Keratinocyte (primary cell): ENCODE data around the gene MIDN. TPM values are rescaled to one million over a fixed set of nuclear protein-coding genes. Genes with fewer than 3 reads are reported as not detected.
A peak's percentile ranks its signal among the peaks of the same experiment; 100 is the strongest.

ENCODE experiments used
- DNase-seq: peaks from one replicate; pipeline ENCODE4 v3.0.0-alpha.2; 2011; ENCODE audit warnings: low read depth, missing footprints, low spot score
- FAIRE-seq: peaks from 2 replicates; lab custom pipeline; 2011; peaks lifted over from hg19 to GRCh38; lab: Jason Lieb, UNC
- H2AFZ ChIP-seq: 2 replicates; pipeline ENCODE4 v1.6.0; 2012; ENCODE audit warnings: low read length, control low read depth, inconsistent platforms; ENCODE audit not compliant: control insufficient read depth
- H3K27ac ChIP-seq: 2 replicates; pipeline ENCODE4 v1.5.1; 2011; ENCODE audit warnings: low read length; ENCODE audit not compliant: control insufficient read depth, insufficient read depth
- H3K27me3 ChIP-seq: 3 replicates; pipeline ENCODE4 v1.6.0; 2011; ENCODE audit warnings: low read length; ENCODE audit not compliant: control insufficient read depth, insufficient read depth; ENCODE audit errors: extremely low read depth
- H3K36me3 ChIP-seq, 2 experiments: 2 replicates in 1 of 2; 3 replicates in 1 of 2; pipeline ENCODE4 v1.5.1; 2011; ENCODE audit warnings: low read length in 2 of 2, mild to moderate bottlenecking in 1 of 2; ENCODE audit not compliant: control insufficient read depth in 2 of 2, insufficient read depth in 2 of 2; ENCODE audit errors: extremely low read depth in 1 of 2
- H3K4me1 ChIP-seq: 3 replicates; pipeline ENCODE4 v1.5.1; 2011; ENCODE audit warnings: low read length; ENCODE audit not compliant: control insufficient read depth, insufficient read depth; ENCODE audit errors: extremely low read depth
- H3K4me2 ChIP-seq: 3 replicates; pipeline ENCODE4 v1.6.0; 2011; ENCODE audit warnings: low read depth, low read length; ENCODE audit not compliant: control insufficient read depth, insufficient read depth; ENCODE audit errors: extremely low read depth
- H3K4me3 ChIP-seq, 3 experiments: fragments of 200-600 bp in 1 of 3; sonication (generic) in 1 of 3; 2 replicates in 2 of 3; 3 replicates in 1 of 3; pipeline ENCODE4 v1.5.1; 2011 to 2016; ENCODE audit warnings: low read length in 3 of 3, mild to moderate bottlenecking in 3 of 3, control low read depth in 2 of 3, inconsistent platforms in 1 of 3, low read depth in 1 of 3, mixed read lengths in 1 of 3, mixed run types in 1 of 3, moderate library complexity in 1 of 3; ENCODE audit not compliant: control insufficient read depth in 2 of 3, insufficient read depth in 2 of 3; ENCODE audit errors: extremely low read depth in 1 of 3
- H3K79me2 ChIP-seq: 2 replicates; pipeline ENCODE4 v1.6.0; 2012; ENCODE audit warnings: low read length; ENCODE audit not compliant: control insufficient read depth, insufficient read depth
- H3K9ac ChIP-seq: 3 replicates; pipeline ENCODE4 v1.6.0; 2011; ENCODE audit warnings: low read length; ENCODE audit not compliant: control insufficient read depth, insufficient read depth; ENCODE audit errors: extremely low read depth
- H3K9me1 ChIP-seq: 3 replicates; pipeline ENCODE4 v1.6.0; 2011; ENCODE audit warnings: low read length; ENCODE audit not compliant: control insufficient read depth, insufficient read depth; ENCODE audit errors: extremely low read depth
- H3K9me3 ChIP-seq: 2 replicates; pipeline ENCODE4 v1.5.1; 2012; ENCODE audit warnings: low read depth, low read length; ENCODE audit not compliant: control insufficient read depth
- H4K20me1 ChIP-seq: 3 replicates; pipeline ENCODE4 v1.6.0; 2011; ENCODE audit warnings: low read length; ENCODE audit not compliant: control insufficient read depth, insufficient read depth; ENCODE audit errors: extremely low read depth
- EZH2 ChIP-seq: IDR thresholded peaks from one replicate; pipeline ENCODE4 v1.6.1; 2012; ENCODE audit warnings: inconsistent platforms, mild to moderate bottlenecking, low read length, moderate library complexity
- dilution Hi-C: fragments of 300-500 bp; cut with MboI; formaldehyde crosslinking; loops from one replicate; pipeline ENCODE4 v1.7.0; 2020; ENCODE audit warnings: low sequenced_read_pairs; ENCODE audit not compliant: extremely low pct_ligation_motif_present
- polyA plus RNA-seq, 5 experiments: library from polyadenylated mRNA; depleted of rRNA in 3 of 5; stranded (reverse) in 3 of 5; stranded (forward) in 1 of 5; unstranded in 1 of 5; fragments of >200 nt; gene quantifications; 1 replicate in 1 of 5; 2 replicates in 3 of 5; 3 replicates in 1 of 5; pipeline versions ENCODE4 v1.2.1 to v1.2.3, GENCODE V29; 2011 to 2012; ENCODE audit warnings: missing spikeins in 2 of 5, low read depth in 1 of 5, low replicate concordance in 1 of 5
- TF ChIP-seq, protein P1 (sequence below), 3 experiments: IDR thresholded peaks in 1 of 3; conservative IDR thresholded peaks in 1 of 3; optimal IDR thresholded peaks in 1 of 3; 2 replicates in 2 of 3; 3 replicates in 1 of 3; pipeline versions ENCODE3 to v1.5.1; 2011; ENCODE audit warnings: low read length in 3 of 3, mild to moderate bottlenecking in 3 of 3, moderate library complexity in 2 of 3, control low read depth in 1 of 3, inconsistent platforms in 1 of 3; ENCODE audit not compliant: insufficient read depth in 2 of 3; ENCODE audit errors: extremely low read depth in 1 of 3

MIDN gene
- polyA plus RNA-seq, 1 donor (not counting 4 experiments of a cell fraction or from before 2014, with no cell fraction given) = 4.7 TPM

DNA sequence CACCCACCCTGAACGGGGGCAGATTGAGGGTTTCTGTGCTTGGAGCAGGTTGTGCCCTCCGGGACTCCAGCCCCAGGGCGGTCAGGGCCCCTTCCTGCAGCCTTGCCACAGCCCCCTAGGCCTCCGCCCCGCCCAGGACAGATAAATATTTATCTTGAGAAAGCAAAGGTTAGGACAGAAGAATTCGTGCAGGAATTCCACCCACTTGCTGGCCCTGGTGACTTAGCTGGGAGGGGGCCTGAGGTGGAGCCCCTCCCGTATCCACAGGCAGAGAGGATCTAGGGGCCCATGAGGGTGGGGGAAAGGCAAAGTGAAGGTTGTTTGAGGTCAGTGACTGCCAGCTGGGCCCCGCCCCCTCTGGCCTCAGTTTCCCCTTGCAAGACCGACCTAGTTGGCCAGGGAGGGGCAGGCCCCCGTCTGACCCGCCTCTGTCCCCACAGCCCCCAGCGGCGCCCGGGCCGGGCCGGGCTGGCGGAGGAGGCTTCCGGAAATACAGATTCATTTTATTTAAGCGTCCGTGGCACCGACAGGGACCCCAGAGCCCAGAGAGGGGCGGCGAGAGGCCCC lies 5.2 kb downstream of the MIDN start:
- H4K20me1 ChIP-seq = peaks cover 14% of the 10 kb centered on the region
- no peak for TF ChIP-seq EZH2
- TF ChIP-seq, protein P1, sequence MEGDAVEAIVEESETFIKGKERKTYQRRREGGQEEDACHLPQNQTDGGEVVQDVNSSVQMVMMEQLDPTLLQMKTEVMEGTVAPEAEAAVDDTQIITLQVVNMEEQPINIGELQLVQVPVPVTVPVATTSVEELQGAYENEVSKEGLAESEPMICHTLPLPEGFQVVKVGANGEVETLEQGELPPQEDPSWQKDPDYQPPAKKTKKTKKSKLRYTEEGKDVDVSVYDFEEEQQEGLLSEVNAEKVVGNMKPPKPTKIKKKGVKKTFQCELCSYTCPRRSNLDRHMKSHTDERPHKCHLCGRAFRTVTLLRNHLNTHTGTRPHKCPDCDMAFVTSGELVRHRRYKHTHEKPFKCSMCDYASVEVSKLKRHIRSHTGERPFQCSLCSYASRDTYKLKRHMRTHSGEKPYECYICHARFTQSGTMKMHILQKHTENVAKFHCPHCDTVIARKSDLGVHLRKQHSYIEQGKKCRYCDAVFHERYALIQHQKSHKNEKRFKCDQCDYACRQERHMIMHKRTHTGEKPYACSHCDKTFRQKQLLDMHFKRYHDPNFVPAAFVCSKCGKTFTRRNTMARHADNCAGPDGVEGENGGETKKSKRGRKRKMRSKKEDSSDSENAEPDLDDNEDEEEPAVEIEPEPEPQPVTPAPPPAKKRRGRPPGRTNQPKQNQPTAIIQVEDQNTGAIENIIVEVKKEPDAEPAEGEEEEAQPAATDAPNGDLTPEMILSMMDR (optimal IDR thresholded peaks at IDR 0.05 in 1 of 3, IDR thresholded peaks at IDR 0.05 in 1 of 3, conservative IDR thresholded peaks at IDR 0.05 in 1 of 3; ENCODE audit: extremely low read depth in 1 of 3, insufficient read depth in 2 of 3, low read length in 3 of 3) = no peak
- peak overlapping the region; percentile 73 for H3K4me2 ChIP-seq
- H3K27ac ChIP-seq = peak overlapping the region; percentile 71
- H3K9me1 ChIP-seq = no peaks in the 10 kb centered on the region
- peaks cover 28 to 48% of the 10 kb centered on the region in 2 experiments for H3K36me3 ChIP-seq
- dilution Hi-C loops = no loop called here
- peaks cover 22% of the 10 kb centered on the region for H3K4me1 ChIP-seq
- no peak for DNase-seq
- H3K4me3 ChIP-seq = peak overlapping the region; percentile 51 to 87 (median 57)
- no peak for FAIRE-seq
- H3K79me2 ChIP-seq = peaks cover 56% of the 10 kb centered on the region
- no peaks in the 10 kb centered on the region for H3K27me3 ChIP-seq
- no peak overlapping the region for H2AFZ ChIP-seq
- no peaks in the 10 kb centered on the region for H3K9me3 ChIP-seq
- peak overlapping the region; percentile 64 for H3K9ac ChIP-seq

DNA sequence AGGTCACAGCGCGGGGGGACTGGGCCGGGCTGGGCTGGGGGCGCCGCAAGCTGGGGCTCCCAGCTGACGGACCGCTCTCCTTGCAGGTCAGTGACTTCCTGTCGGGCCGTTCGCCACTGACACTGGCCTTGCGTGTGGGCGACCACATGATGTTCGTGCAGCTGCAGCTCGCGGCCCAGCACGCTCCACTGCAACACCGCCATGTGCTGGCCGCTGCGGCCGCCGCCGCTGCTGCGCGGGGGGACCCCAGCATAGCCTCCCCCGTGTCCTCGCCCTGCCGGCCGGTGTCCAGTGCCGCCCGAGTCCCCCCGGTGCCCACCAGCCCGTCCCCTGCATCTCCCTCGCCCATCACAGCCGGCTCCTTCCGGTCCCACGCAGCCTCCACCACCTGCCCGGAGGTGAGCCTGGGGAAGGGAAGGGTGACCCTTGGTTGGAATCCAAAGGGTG lies 5.7 kb downstream of the MIDN start:
- FAIRE-seq (no peak), DNase-seq (no peak)
- H2AFZ ChIP-seq = no peak overlapping the region
- H4K20me1 ChIP-seq = peaks cover 14% of the 10 kb centered on the region
- H3K9ac ChIP-seq = no peak overlapping the region
- peaks cover 27% of the 10 kb centered on the region for H3K4me1 ChIP-seq
- dilution Hi-C loops = no loop called here
- peaks cover 56% of the 10 kb centered on the region for H3K79me2 ChIP-seq
- no peak overlapping the region for H3K27ac ChIP-seq
- H3K36me3 ChIP-seq = peaks cover 28 to 50% of the 10 kb centered on the region in 2 experiments
- TF ChIP-seq, protein P1 (optimal IDR thresholded peaks at IDR 0.05 in 1 of 3, IDR thresholded peaks at IDR 0.05 in 1 of 3, conservative IDR thresholded peaks at IDR 0.05 in 1 of 3; ENCODE audit: extremely low read depth in 1 of 3, insufficient read depth in 2 of 3, low read length in 3 of 3) = no peak
- TF ChIP-seq EZH2 = no peak
- no peaks in the 10 kb centered on the region for H3K9me1 ChIP-seq
- no peak overlapping the region for H3K4me2 ChIP-seq
- H3K9me3 ChIP-seq = no peaks in the 10 kb centered on the region
- H3K27me3 ChIP-seq = no peaks in the 10 kb centered on the region
- no peak overlapping the region for H3K4me3 ChIP-seq
